NCI-H1436 (cell line): ENCODE data around the gene PIMREG.
"Not testable (repeated sequence)": the region's sequence is repeated elsewhere in the genome, so short reads cannot be mapped to it uniquely, and the experiment has no call there.

Experiments
- DNase-seq: peaks from one replicate; lab custom pipeline; 2025; lab: John Stamatoyannopoulos, UW

PIMREG gene

GRCh38 chr17:6478486-6478885, 34.2 kb downstream of the PIMREG start:
- DNase-seq, result no peak

DNA sequence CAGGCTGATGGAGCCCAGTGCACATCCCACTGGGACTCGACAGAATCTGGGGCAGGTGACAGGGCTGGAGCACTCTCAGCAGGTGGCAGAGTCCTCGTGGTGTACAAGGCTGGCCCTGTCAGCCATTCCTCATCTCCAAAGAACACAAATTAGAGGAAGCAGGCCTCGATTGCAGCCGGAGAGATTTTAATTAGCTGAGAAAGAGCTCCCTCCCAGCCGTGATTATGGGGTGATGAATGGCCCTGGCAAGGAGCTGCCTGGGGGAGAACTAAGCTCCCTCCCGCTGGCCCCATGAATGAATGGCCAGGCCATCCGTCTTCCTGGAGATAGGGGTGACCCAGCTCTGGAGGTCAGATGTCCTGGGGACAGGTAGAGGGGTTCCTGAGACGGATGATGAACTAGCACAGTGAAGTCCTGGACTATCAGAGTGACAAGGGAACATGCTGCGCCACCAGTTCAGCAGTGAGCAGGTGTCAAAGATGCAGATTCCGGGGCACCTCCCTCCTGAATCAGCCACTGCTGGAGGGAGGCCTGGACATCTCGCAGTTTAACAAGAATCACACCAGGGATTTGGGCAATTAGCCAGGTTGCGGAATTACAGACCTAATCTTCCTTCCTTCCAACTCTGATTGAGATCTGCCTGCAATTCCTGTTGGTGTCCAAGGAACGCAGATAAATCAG, 35.5 kb downstream of the PIMREG start:
- DNase-seq, result peak; percentile 14

GRCh38 chr17:6480303-6480675, 36.0 kb downstream of the PIMREG start:
- no peak for DNase-seq

GRCh38 chr17:6482105-6482455, 37.8 kb downstream of the PIMREG start:
- DNase-seq, result no peak

GRCh38 chr17:6482796-6483195, 38.5 kb downstream of the PIMREG start:
- not testable (repeated sequence) for DNase-seq

- no peak for DNase-seq
These were observed 39.3 kb downstream of the PIMREG start for GRCh38 chr17:6483507-6483906.

GRCh38 chr17:6485646-6486412, 41.6 kb downstream of the PIMREG start:
- DNase-seq, result no peak

DNA sequence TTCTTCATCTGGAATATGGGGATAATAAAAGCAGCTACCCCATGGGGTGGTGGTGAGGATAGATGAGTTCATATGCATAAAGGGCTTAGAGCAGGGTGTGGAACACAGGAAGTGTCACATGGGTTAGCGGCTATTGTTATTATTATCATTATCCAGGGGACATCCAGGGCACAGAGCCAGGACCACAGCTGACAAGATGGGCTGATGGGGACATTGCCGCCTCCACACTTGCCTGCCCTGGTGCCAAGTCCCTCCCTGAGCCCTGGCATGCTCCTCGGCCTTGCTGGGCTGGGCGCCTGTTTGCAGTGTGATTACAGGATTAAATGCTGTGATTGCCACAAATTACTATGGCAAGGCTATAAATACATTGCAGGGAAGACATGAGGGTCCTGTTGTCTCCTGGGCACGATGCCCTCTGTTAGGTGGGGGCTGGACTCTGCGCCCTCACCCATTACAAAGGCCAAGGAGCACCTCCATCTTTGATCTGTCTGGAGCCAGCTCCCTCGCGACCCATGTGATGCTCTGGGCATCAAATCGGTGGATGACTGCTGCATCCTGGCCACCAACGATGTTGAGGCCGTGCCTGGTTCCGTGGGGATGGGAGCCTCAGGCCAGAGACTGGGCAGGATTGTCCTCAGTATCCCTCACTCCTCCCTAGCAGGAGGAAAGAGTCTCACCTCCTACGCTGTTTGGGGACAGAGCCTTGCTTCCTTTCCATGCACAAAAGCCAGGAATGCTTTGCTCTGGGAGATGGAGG, 43.2 kb downstream of the PIMREG start:
- no peak for DNase-seq

DNA sequence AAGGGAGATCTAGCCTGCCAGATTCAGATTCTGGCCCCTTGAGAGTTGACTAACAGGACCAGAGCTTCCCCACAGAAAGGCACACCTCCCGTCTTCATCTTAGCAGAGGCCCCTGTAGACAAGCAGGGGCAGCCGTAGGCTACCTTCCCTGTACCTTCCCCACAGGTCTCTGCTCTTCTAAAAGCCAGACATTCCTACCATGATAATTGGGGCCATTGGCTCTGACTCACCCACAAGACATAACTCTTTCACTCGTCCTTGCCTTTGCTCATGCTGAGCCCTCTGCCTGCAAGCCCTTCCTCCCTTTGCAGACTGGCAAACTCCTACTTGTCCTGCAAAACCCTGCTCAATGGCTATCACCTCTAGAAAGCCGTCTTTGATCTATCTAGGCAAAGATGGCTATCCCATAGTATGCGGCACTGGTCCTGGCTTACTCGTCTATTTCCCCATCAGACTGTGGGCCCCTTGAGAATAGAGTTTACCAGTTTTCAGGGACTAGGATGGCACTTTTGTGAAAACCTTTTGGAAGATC, 43.8 kb downstream of the PIMREG start:
- DNase-seq, result no peak

- no peak for DNase-seq
These were observed 44.8 kb downstream of the PIMREG start for GRCh38 chr17:6489016-6489550.

- no peak for DNase-seq
These were observed 46.9 kb downstream of the PIMREG start for GRCh38 chr17:6491071-6491700.

- no peak for DNase-seq
These were observed 48.8 kb downstream of the PIMREG start for GRCh38 chr17:6492892-6493674.

DNA sequence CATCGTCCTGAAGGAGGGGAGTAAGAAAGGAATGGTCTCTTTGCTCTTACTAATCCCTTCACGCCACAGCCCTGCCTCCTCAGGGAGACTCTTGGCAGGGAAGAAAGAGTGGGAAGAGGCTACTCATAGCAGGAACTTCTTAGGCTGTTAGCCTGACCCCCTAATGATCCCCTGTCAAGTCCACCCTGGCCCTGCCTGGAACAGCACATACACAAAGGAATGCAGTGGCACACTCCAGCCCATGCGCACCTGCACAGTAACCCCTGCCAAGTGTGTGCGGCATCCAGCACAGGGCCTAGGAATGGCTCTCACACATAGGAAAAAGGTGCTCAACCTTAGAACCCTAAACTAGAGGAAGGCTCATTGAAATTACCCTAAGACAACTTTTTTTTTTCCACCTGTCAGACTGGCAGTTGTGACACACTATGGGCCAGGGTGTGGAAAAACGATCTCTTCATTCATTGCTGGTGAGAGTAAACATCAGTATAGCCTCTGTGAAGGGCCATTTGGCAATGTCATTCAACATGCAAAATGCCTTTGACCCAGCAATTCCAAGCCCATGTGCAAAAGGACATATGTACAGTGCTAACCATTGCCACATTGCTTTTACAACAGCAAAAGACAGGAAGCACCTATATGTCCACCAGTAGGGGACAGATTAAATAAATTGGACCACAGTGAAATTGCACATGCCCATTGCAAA, 50.1 kb downstream of the PIMREG start:
- no peak for DNase-seq

- DNase-seq, result no peak
These were observed 51.3 kb downstream of the PIMREG start for GRCh38 chr17:6495450-6496115.

DNA sequence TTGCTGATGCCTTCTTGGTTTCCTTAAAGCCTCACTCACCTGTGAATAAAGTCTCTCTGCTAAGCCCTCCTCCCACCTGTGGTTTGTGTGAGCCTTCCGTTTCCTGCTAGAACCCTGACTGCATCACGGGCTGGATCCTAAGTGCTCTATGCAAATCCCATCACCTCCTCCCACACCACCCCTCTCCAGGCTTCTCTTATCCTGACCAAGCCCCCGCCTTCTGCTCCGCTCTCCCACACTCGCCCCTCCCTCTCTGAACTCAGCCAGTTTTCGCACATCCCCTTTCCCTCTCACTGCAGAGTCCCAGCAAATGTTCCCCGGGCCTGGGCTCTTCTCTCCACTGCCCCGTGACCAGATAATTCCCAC, 51.8 kb downstream of the PIMREG start:
- DNase-seq, result peak; percentile 41

- no peak for DNase-seq
These were observed 52.6 kb downstream of the PIMREG start for GRCh38 chr17:6496640-6497441.

GRCh38 chr17:6497496-6498221, 53.4 kb downstream of the PIMREG start:
- peak; percentile 11 for DNase-seq

DNA sequence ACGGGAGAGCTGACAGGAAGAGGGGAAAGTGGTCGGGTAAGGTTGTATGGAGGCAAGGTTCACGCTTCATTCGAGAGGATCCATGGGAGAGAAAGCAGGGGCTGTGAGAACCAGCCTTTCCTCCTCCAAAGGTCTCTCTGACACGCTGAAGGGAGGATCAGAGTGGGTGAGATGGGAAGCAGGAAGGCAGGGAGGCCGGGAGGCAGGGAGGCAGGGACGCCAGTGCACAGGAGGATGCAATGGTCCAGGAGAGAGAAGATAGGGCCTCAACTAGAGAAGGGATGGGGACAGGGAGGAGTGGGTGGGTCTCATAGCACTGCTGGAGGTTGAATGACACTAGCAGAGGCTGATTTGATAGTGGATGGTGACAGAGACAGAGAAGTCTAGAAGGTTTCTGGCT, 54.1 kb downstream of the PIMREG start:
- no peak for DNase-seq
